HTERT RPE-1 (cell line): ENCODE results near the gene CYP8B1.

Experiments
- in situ Hi-C: fragments of 300-500 bp; cut with MboI; formaldehyde crosslinking; loops from 4 replicates; pipeline ENCODE4 v1.14.3; 2020; ENCODE audit warnings: low sequenced_read_pairs

CYP8B1 gene

GRCh38 chr3:42855219-42855546, 20.5 kb downstream of the CYP8B1 start:
- in situ Hi-C loops = no loop called here

DNA sequence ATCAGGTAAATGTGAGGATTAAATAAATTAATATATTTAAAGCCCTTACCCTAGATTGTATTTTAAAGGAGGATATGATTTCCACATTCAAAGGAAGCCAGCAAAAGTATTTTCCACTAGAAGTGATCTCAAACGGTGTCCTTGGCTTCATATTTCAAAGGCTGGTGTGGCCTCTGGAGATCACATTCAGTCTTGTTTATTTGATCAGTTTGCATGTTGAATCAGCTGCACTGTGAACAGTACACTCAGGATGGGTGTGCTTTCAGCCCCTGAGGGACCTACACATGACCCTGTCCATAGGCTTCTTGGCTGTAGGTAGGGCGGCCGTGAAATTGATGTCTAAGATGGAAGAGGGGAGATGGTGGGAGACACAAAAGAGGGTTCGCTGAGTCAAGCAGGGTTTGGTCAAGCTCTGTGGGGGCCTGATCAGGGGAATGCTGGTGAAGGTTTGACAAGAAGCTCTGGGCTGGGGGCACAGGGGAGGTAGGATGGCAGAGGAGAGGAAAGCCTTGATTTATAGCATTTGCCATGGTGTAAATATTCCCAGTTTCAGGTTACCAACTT, 21.9 kb downstream of the CYP8B1 start:
- in situ Hi-C loops = no loop called here

DNA sequence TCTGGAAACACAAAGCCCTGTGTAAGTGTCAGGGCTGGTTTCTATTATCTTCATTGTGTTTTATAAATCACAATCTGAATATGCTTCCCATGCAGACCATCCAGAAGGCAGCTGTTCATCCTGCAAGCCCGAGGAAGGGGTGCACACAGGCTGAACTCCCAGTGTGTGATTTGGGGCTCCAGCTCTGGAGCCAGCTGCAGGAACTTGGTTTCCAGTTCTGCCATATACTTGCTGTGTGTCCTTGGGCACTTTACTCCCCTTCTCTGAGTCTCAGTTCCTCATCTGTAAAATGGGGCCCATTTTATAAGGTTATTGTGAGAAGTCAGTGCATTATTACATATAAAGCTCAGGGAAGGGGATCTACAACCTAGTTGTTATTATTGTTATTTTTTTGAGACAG, 22.6 kb downstream of the CYP8B1 start:
- in situ Hi-C loops = no loop called here

DNA sequence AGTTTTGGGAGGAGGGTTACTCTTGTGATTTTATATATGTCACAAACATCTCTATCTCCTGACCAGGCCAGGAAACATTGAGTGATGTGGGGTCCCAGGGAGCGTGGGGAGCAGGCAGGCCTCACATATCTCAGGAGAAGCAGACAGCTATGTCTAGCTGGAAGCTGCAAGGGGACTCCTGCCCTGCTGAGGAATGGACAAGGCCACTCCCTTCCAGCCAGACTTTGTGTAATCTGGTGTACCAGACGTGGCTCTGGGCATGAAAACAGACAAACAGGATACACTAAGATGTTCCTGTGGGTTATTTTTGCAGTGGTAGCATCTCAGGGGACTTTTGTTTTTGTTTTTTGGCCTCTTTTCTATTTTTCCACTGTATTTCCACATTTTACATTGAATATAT, 23.2 kb downstream of the CYP8B1 start:
- in situ Hi-C loops = no loop called here

- in situ Hi-C loops = no loop called here
These were observed 24.3 kb downstream of the CYP8B1 start for GRCh38 chr3:42851228-42851834.

DNA sequence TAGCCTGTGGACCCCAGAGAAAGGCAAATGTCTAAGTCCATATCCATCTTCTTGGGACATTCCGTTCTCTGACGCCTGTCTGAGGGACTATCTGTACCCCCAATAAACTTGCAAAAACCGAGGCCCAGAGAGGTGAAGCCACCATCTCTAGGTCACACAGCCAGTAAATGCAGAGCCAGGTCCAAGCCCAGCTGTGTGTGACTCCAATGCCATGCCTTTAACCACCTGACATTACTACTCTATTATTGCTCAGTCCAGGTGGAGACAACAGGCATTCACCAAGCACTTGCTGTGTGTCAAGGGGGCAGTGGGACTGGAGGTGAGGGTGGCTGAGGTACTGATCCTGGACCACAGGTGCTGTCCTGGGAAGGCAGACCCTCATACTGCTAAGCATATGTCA, 25.4 kb downstream of the CYP8B1 start:
- in situ Hi-C loops = no loop called here

DNA sequence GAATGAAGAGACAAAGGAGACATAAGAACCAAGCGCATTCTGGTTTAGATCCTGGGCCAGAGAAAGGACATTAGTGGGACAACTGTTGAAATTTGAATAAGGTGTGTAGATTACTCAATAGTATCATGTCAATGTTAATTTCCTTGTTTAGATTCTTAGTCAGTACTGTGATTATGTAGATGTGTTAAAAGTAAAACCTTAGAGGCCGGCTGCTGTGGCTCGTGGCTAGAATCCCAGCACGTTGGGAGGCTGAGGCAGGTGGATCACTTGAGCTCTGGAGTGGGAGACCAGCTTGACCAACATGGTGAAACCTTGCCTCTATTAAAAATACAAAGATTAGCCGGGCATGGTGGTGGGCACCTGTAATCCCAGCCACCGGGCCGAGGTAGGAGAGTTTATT, 26.7 kb downstream of the CYP8B1 start:
- in situ Hi-C loops = no loop called here

GRCh38 chr3:42847731-42848130, 27.9 kb downstream of the CYP8B1 start:
- in situ Hi-C loops = no loop called here

DNA sequence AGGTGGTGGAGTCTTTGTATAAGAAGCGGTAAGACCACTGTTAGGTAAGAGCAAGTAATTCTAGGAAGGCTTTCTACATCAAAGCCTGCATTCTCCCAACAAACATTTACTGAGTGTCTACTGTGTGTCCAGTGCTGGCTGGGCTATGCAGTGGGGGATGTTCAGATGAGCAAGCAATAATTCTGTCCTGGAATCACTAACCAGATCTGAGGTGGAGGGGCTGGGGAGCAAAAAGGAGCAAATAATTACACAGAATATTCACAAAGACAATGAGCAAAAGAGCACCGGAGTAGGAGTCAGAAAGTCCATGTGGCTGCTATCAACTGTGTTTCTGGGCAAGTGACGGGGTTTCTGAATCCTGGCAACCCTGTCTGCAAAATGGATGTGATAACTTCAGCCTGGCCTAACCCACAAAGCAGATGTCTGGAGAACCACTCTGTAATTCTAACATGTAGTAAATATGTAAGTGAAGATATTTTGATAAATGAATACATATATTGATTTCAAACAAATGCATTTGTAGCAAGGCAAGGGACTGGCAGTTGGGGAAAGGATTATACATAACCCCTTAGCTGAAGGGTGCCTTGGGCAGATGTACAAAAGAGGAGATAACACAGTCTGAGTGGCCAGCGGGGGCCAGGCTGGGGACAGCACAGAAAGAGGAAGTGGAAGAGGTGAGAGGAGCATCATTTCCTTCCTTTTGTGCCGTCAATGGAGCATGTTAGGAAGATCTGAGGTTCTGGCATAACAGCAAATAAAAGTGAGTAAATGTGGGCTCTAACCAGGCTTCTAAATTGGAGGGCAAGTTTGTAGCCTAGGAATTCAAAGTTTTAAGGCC, 28.8 kb downstream of the CYP8B1 start:
- in situ Hi-C loops = no loop called here

DNA sequence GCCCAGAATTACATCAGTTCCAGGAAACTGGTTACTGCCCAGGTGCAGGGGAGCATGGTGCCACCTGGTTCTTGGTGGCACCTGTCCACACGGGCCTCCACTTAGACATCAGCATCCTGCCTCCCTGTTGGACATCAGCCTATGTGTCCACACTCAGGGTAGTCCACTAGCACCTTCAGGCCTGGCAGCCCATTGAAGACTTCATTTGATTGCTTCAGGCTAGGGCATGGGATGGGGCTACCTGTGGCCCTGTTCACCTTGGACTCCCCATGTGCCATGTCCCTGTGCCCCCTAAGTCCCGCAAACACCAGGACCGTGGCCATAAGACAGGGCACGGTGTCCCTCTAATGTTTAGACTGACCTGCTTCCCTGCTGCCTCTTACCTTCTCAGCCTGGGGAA, 30.9 kb downstream of the CYP8B1 start:
- in situ Hi-C loops = no loop called here

- in situ Hi-C loops = no loop called here
These were observed 31.3 kb downstream of the CYP8B1 start for GRCh38 chr3:42844412-42844713.

DNA sequence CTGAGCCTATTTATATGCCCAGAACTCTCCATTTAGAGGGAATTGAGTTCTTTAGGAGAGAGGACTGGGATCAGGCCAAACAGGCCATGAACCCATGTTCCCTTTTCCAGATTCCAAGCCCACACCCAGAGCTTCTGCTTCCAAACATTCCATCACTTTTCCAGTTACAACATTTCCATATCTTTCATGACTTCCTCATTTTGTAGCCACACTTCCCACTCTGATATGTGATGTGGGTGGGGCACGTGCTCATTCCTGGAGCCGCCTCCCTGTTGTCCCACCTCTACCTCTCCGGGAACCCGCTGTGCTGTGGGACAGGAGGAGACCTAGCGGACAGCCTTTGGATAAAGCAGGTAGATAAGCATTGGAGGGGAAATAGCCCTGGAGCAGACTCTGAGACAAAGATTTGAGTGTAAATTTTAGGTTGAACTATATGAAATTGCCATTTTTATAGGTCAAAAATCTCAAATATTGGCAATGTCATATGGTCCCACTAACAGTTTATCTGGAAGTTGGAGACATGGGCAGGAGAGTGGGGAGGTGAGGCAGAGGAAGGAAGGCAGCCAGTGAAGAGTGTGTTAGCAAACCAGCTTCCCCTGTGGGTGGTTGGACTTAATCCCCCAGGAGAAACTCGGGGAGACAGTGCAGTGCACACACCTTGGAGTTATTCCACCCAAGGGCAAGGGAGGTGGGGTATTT, 31.8 kb downstream of the CYP8B1 start:
- in situ Hi-C loops = no loop called here

GRCh38 chr3:42841332-42841731, 34.3 kb downstream of the CYP8B1 start:
- in situ Hi-C loops = no loop called here

- in situ Hi-C loops = no loop called here
These were observed 36.1 kb downstream of the CYP8B1 start for GRCh38 chr3:42839616-42840015.

DNA sequence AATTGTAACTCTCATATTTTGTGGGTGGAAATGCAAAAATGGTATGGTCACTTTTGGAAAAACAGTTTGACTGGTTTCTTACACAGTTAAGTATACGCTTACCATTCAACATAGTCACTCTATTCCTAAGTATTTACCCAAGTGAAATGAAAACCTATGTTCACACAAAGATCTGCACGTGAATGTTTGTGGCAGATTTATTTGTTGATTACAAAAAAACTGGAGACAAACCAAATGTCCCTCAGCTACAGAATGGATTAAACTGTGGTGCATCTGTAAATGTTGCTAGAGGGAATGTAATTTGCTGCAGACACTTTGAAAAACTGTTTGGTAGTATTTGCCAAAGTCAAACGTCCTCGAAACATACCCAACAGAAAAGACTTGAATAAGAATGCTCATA, 37.1 kb downstream of the CYP8B1 start:
- in situ Hi-C loops = no loop called here

GRCh38 chr3:42836150-42837123, 39.2 kb downstream of the CYP8B1 start:
- in situ Hi-C loops = no loop called here

DNA sequence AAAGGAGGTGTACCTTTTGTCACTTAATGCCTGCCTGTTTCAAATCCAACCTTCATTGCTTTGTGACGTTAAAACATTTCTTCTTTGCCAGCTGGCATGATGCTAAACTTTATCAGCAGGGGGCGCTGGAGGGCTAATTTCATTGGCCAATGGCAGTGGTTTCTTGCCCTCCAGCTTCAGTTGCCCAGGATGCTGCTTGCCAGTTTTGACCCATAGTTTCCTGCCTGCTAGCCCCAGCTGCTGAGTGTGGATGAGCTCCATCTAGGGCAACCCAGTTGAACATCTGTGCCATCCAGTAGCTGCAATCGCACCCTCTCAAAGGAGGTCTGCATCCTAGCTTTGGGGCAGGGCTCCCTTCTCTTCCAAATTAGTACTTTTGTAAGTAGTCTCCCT, 44.4 kb downstream of the CYP8B1 start:
- in situ Hi-C loops = no loop called here

DNA sequence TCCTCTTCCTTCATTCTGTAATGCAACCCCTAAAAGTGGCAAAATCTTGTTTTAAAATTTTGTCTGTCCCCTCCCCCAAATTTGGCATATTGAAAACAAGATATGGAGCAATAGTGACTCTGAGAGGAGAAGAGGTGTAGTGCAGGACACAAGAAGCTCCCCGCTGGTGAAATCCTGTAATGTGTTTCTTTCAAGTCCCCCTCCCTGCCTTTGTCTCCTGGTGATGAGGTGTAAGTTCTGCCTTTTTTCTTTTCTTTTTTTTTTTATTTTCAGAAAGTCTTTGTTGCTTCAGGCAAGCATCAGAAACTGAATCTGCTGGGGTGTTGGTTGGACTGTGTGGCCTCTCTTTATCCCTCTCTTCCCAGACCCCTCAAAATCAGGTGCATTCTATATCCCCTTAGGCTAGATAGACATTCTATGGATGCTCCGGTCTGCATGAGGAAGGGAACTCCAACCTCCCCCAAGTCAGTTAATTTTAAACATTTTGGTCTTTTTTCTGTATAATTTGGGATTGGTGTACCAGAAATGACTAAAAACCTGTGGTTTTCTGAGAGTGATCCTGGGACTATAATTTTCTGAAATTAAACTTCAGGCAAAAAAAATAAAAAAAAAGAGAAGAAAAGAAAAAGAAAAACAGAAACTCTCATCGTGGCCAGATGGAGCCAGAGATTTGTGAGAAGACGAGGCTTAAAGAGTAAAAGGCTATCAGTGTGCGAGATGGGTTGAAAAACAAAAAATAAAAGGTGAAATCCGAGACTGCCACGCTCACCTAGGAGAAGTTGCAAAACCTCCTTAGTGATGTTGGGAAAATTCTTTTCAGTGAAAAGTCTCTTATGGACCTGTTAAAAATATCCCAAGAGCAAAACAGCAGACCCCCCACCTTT, 45.0 kb downstream of the CYP8B1 start:
- in situ Hi-C loops = no loop called here

- in situ Hi-C loops = no loop called here
These were observed 45.8 kb downstream of the CYP8B1 start for GRCh38 chr3:42829628-42830436.
